Measurements from ENCODE around the gene SNTA1.
"Not testable (repeated sequence)": the region's sequence is repeated elsewhere in the genome, so short reads cannot be mapped to it uniquely, and the experiment has no call there.

SNTA1 gene

GRCh38 chr20:33391722-33392415 is 51.7 kb downstream of the SNTA1 start:
- DNase-seq = no peak

GRCh38 chr20:33389326-33389725 is 54.2 kb downstream of the SNTA1 start:
- DNase-seq = not testable (repeated sequence)

GRCh38 chr20:33388268-33388667 is 55.3 kb downstream of the SNTA1 start:
- no peak for DNase-seq

DNA sequence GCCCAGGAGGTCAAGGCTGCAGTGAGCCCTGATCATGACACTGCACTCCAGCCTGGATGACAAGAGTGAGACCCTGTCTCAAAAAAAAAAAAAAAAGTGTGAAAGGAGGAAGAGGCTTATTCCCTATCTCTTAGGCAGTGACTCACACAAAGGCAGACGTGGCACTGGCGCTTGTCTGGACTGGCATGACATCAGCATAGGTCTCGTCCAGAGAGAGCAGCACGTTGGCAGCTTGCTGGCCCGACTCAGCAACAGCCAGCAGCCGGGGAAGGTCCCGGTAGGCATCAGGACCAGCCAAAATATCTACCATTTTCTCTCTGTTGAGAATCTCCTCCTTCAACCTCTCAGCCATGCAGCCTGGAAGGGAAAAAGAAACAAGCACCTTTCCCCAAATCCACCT is 56.4 kb downstream of the SNTA1 start:
- no peak for DNase-seq

DNA sequence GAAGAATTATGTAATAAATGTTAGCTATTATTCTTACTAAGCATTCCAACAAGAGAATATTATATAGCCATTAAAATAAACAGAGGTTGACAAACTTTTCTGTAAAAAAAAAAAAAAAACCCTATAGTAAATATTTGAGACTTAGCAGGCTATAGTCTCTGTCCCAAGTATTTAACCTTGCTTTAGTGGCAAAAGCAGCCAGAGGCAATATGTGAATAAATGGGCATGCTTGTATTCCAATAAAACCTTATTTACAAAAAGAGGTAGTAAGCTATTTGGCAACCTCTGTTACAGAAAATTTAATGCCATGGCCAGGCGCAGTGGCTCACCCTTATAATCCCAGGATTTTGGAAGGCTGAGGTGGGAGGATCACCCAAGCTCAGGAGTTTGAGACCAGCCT is 56.9 kb downstream of the SNTA1 start:
- no peak for DNase-seq

DNA sequence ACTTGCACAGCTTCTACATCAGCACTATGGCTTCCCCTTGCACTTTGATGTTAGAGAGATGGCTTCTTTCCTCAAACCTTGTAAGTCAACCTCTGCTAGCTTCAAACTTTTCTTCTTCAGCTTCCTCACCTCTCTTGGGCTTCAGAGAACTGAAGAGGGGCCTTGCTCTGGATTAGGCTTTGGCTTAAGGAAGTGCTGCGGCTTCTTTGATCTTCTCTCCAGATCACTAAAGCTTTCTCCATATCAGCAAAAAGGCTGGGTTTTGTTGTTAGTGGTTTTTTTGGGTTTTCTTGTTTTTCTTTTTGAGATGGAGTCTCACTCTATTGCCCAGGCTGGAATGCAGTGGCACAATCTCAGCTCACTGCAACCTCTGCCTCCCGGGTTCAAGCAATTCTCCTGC is 66.2 kb downstream of the SNTA1 start:
- DNase-seq = no peak

DNA sequence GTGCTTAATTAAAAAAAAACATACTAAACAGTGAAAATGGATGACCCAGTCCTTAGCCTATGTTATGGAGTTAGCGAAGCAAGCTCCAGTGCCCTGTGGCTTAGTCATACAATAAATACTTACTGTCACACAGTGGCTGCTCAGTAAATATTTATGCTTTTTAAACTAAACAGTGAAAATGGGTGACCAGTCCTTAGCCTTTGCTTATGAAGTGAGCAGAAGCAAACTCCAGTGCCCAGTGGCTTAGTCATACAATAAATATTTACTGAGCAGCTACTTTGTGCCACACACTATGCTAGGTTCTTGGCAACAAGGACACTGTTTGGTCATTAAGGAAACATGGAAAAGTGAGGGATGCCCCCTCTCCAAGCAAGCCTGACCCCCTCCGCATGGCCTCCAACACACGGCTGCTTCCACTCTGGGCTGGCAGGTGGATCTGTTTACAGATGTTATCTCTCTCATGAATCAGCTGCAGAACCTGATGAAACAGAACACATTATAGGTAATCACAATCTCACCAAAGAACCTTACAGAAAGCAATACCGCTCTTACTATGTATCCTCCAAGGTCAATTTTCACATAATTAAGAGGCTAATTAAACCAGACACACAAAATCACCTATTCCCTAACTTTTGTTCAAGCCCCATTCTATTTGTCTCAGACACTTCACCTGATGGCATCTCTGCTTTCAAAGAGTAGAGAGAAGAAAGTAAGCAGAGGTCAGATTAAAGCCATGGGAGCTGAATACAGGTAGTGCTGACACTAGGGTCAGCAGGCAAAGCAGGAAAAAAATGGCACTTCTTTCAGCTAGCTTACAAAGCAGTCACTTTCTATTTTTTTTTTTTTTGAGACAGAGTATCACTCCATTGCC is 69.6 kb downstream of the SNTA1 start:
- no peak for DNase-seq

DNA sequence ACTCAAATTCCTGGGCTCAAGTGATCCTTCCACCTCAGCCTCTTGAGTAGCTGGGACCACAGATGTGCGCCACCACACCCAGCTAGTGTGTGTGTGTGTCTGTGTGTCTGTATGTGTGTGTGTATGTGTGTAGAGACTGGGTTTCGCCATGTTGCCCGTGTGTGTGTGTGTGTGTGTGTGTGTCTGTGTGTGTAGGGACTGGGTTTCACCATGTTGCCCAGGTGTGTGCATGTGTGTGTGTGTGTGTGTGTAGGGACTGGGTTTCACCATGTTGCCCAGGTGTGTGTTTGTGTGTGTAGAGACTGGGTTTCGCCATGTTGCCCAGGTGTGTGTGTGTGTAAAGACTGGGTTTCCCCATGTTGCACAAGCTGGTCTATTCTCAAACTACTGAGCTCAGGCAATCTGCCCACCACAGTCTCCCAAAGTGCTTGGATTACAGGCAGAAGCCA is 70.5 kb downstream of the SNTA1 start:
- DNase-seq = no peak

- DNase-seq = no peak
Measured at GRCh38 chr20:33370291-33370690, 73.3 kb downstream of the SNTA1 start.

- DNase-seq = no peak
Measured at GRCh38 chr20:33362898-33363297, 80.7 kb downstream of the SNTA1 start.

- no peak for DNase-seq
Measured at GRCh38 chr20:33359399-33360261, 83.9 kb downstream of the SNTA1 start.

All from GF-D8 (cell line).